Stomach (tissue), 9 donors: ENCODE results near the gene CASP3. TPM values are rescaled to one million over a fixed set of nuclear protein-coding genes. Genes with fewer than 3 reads are reported as not detected.

Experiments
- DNase-seq, 2 donors: peaks; one replicate each; pipeline versions ENCODE4 v3.0.0 to v3.0.0-alpha.2; 2013 to 2019
- H3K27ac ChIP-seq, 5 donors: fragments of 200-600 bp in 4 of 5; sonication (generic) in 4 of 5; one replicate each; pipeline ENCODE4 v1.5.1; 2013 to 2019; ENCODE audit warnings: mild to moderate bottlenecking in 1 of 5, moderate library complexity in 1 of 5
- H3K27me3 ChIP-seq, 3 donors: fragments of 200-600 bp; sonication (generic); one replicate each; pipeline ENCODE4 v1.5.1; 2017 to 2019; ENCODE audit warnings: mixed run types in 1 of 3
- H3K36me3 ChIP-seq, 4 donors: fragments of 200-600 bp; sonication (generic); 1 replicate in 3 of 4; 2 replicates in 1 of 4; pipeline ENCODE4 v1.5.1; 2016 to 2019
- H3K4me1 ChIP-seq, 4 donors: fragments of 200-600 bp; sonication (generic); one replicate each; pipeline ENCODE4 v1.5.1; 2016 to 2019
- H3K4me3 ChIP-seq, 4 donors: fragments of 200-600 bp; sonication (generic) in 3 of 4; one replicate each; pipeline ENCODE4 v1.5.1; 2016 to 2019; ENCODE audit warnings: mild to moderate bottlenecking in 1 of 4
- H3K9me3 ChIP-seq, 4 donors: fragments of 200-600 bp; sonication (generic); one replicate each; pipeline ENCODE4 v1.5.1; 2016 to 2019
- CTCF ChIP-seq, 7 experiments: fragments of 450-650 bp in 4 of 7; fragments of 200-600 bp in 3 of 7; sonication (generic) in 3 of 7; IDR thresholded peaks; one replicate each; pipeline ENCODE4 v1.5.1; 2016 to 2019; ENCODE audit warnings: antibody characterized with exemption in 7 of 7, control low read depth in 2 of 7, mild to moderate bottlenecking in 1 of 7
- EP300 ChIP-seq: sonication (generic); formaldehyde crosslinking; IDR thresholded peaks from one replicate; pipeline ENCODE4 v1.6.1; 2017; ENCODE audit warnings: antibody characterized with exemption
- POLR2A ChIP-seq, 4 donors: fragments of 450-650 bp; IDR thresholded peaks; one replicate each; pipeline ENCODE4 v1.6.1; 2016; ENCODE audit warnings: antibody characterized with exemption in 4 of 4, control low read depth in 2 of 4, mild to moderate bottlenecking in 1 of 4, moderate library complexity in 1 of 4
- POLR2AphosphoS5 ChIP-seq, 3 donors: sonication (generic); formaldehyde crosslinking; IDR thresholded peaks; one replicate each; pipeline ENCODE4 v1.6.1; 2016; ENCODE audit warnings: antibody characterized with exemption in 3 of 3
- WGBS, 5 donors: extraction: QIAGEN DNeasy Blood & Tissue Kit in 3 of 5; methylation state at CpG; one replicate each; pipeline versions ENCODE4 v1.1.5 to v1.1.7; 2013 to 2018; 5-methylcytosine and 5-hydroxymethylcytosine counted together
- intact Hi-C: fragments of 100-400 bp; cut with DNase I; formaldehyde crosslinking; loops from one replicate; pipeline ENCODE4 v1.15.1; 2023; ENCODE audit warnings: low total_unique reads
- polyA plus RNA-seq, 3 donors: library from polyadenylated mRNA; stranded (reverse); fragments of 200-250 nt; gene quantifications; one replicate each; pipeline ENCODE4 v1.2.3, GENCODE V29; 2013
- total RNA-seq, 5 donors: library from RNA; depleted of rRNA; stranded (reverse); fragments of >200 nt; gene quantifications; one replicate each; pipeline versions ENCODE4 v1.1.0 to v1.2.3, GENCODE V29; 2014 to 2016
- donor health status: healthy with polysubstance abuse.
- donor health status: Bipolar disorder and iron deficiency.
- donor health status: healthy.

Gene CASP3
- total and polyA plus RNA-seq, 8 donors = 12.5 to 52.5 (median 18.8) TPM

GRCh38 chr4:184636897-184637296, 12.3 kb downstream of the CASP3 start:
- Histone ChIP-seq H3K36me3 (peaks cover 27 to 69% (median 62%) of the 10 kb centered on the region in 4 donors), H3K27me3 (no peaks in the 10 kb centered on the region), H3K4me3 (no peak overlapping the region), H3K27ac (no peak overlapping the region), H3K4me1 (peaks cover 0 to 47% (median 19%) of the 10 kb centered on the region in 4 donors), H3K9me3 (no peaks in the 10 kb centered on the region)
- TF ChIP-seq POLR2AphosphoS5 (IDR thresholded peaks at IDR 0.05) (no peak), CTCF (IDR thresholded peaks at IDR 0.05) (no peak), EP300 (no peak), POLR2A (IDR thresholded peaks at IDR 0.05) (no peak)
- intact Hi-C loops = no loop called here
- WGBS, 5 donors = 74 to 97% (median 86%) methylated on average over 4 of the region's 4 CpGs
- DNase-seq = no peak

GRCh38 chr4:184636144-184636543, 13.1 kb downstream of the CASP3 start:
- DNase-seq = no peak
- H3K4me1 ChIP-seq = peaks cover 0 to 40% (median 14%) of the 10 kb centered on the region in 4 donors
- H3K4me3 ChIP-seq = no peak overlapping the region
- intact Hi-C loops = no loop called here
- H3K27me3 ChIP-seq = no peaks in the 10 kb centered on the region
- 94 to 100% (median 98%) methylated on average over 4 of the region's 4 CpGs for WGBS, 5 donors
- no peak for TF ChIP-seq POLR2A (IDR thresholded peaks at IDR 0.05)
- no peak for TF ChIP-seq CTCF (IDR thresholded peaks at IDR 0.05)
- no peak for TF ChIP-seq EP300
- TF ChIP-seq POLR2AphosphoS5 (IDR thresholded peaks at IDR 0.05) = no peak
- no peaks in the 10 kb centered on the region for H3K9me3 ChIP-seq
- H3K36me3 ChIP-seq = peaks cover 27 to 77% (median 70%) of the 10 kb centered on the region in 4 donors
- H3K27ac ChIP-seq = no peak overlapping the region

- Histone ChIP-seq H3K9me3 (no peaks in the 10 kb centered on the region), H3K27me3 (no peaks in the 10 kb centered on the region), H3K4me1 (peaks cover 0 to 32% (median 10%) of the 10 kb centered on the region in 4 donors), H3K36me3 (peaks cover 35 to 84% (median 77%) of the 10 kb centered on the region in 4 donors), H3K4me3 (no peak overlapping the region), H3K27ac (no peak overlapping the region)
- TF ChIP-seq EP300 (no peak), POLR2AphosphoS5 (IDR thresholded peaks at IDR 0.05) (no peak), CTCF (IDR thresholded peaks at IDR 0.05) (no peak), POLR2A (IDR thresholded peaks at IDR 0.05) (no peak)
- intact Hi-C loops = no loop called here
- 48 to 65% (median 54%) methylated on average over 3 of the region's 3 CpGs for WGBS, 5 donors
- peak in 1 of 2 donors; percentile 38 for DNase-seq
These were observed 13.9 kb downstream of the CASP3 start for GRCh38 chr4:184635381-184635780.

- Histone ChIP-seq H3K4me1 (peaks cover 0 to 21% (median 6%) of the 10 kb centered on the region in 4 donors), H3K27me3 (no peaks in the 10 kb centered on the region), H3K4me3 (no peak overlapping the region), H3K27ac (no peak overlapping the region), H3K36me3 (peaks cover 49 to 99% (median 96%) of the 10 kb centered on the region in 4 donors), H3K9me3 (no peaks in the 10 kb centered on the region)
- no peak for DNase-seq
- no peak for TF ChIP-seq CTCF (IDR thresholded peaks at IDR 0.05)
- TF ChIP-seq POLR2AphosphoS5 (IDR thresholded peaks at IDR 0.05) = no peak
- no peak for TF ChIP-seq POLR2A (IDR thresholded peaks at IDR 0.05)
- no peak for TF ChIP-seq EP300
- intact Hi-C loops = no loop called here
- WGBS, 5 donors = 58 to 90% (median 88%) methylated on average over 1 of the region's 1 CpG
These were observed 16.4 kb downstream of the CASP3 start for GRCh38 chr4:184632842-184633241.
